RPMI7951 (cell line): ENCODE measurements around the gene TTLL3. TPM values are rescaled to one million over a fixed set of nuclear protein-coding genes. Genes with fewer than 3 reads are reported as not detected.

Experiments used
- DNase-seq: peaks from one replicate; pipeline ENCODE4 v3.0.0-alpha.2; 2012; ENCODE audit warnings: low read depth
- total RNA-seq: library from RNA; depleted of rRNA; stranded (reverse); fragments of >200 nt; shearing (Covaris generic); gene quantifications from 2 replicates; pipeline ENCODE4 v1.2.3, GENCODE V29; 2014

TTLL3 gene
- total RNA-seq, 1 experiment from 2014 or later, result 4.7 TPM

- DNase-seq, result no peak
Observed at GRCh38 chr3:9806688-9807589, 3.1 kb upstream of the TTLL3 start.

GRCh38 chr3:9807981-9808344 is 2.1 kb upstream of the TTLL3 start:
- DNase-seq, result no peak

- DNase-seq, result peak; percentile 44
Observed at GRCh38 chr3:9808345-9809037, 1.6 kb upstream of the TTLL3 start.

GRCh38 chr3:9809239-9809614 is 835 bp upstream of the TTLL3 start:
- no peak for DNase-seq

- DNase-seq, result peak; percentile 16
Observed at GRCh38 chr3:9810433-9810770, 340 bp downstream of the TTLL3 start.

GRCh38 chr3:9810846-9811245 is 784 bp downstream of the TTLL3 start:
- no peak for DNase-seq

- DNase-seq, result no peak
Observed at GRCh38 chr3:9812870-9813483, 2.9 kb downstream of the TTLL3 start.

- DNase-seq, result no peak
Observed at GRCh38 chr3:9815986-9816385, 5.9 kb downstream of the TTLL3 start.

GRCh38 chr3:9817436-9817835 is 7.4 kb downstream of the TTLL3 start:
- DNase-seq, result no peak

GRCh38 chr3:9818666-9819335 is 8.7 kb downstream of the TTLL3 start:
- DNase-seq, result no peak

- no peak for DNase-seq
Observed at GRCh38 chr3:9820543-9820942, 10.5 kb downstream of the TTLL3 start.

GRCh38 chr3:9820946-9821345 is 10.9 kb downstream of the TTLL3 start:
- DNase-seq, result peak; percentile 28

GRCh38 chr3:9825451-9826040 is 15.5 kb downstream of the TTLL3 start:
- DNase-seq, result no peak

GRCh38 chr3:9826815-9827573 is 16.9 kb downstream of the TTLL3 start:
- peak; percentile 43 for DNase-seq

GRCh38 chr3:9828801-9829755 is 19.0 kb downstream of the TTLL3 start:
- no peak for DNase-seq

- DNase-seq, result no peak
Observed at GRCh38 chr3:9831253-9831652, 21.2 kb downstream of the TTLL3 start.

GRCh38 chr3:9833078-9833477 is 23.0 kb downstream of the TTLL3 start:
- no peak for DNase-seq

GRCh38 chr3:9834520-9835380 is 24.7 kb downstream of the TTLL3 start:
- DNase-seq, result no peak
